HG03442 (cell line): ENCODE data around the gene SCUBE1.
"Not testable (repeated sequence)": the region's sequence is repeated elsewhere in the genome, so short reads cannot be mapped to it uniquely, and the experiment has no call there.

Source experiments
- ATAC-seq: cut with Tn5 transposase; IDR thresholded peaks from one replicate; pipeline ENCODE4 v1.9.1; 2021; ENCODE audit warnings: mild to moderate bottlenecking, moderate library complexity; ENCODE audit not compliant: unreplicated experiment

SCUBE1 gene

GRCh38 chr22:43360576-43360975 is 17.4 kb upstream of the SCUBE1 start:
- no peak for ATAC-seq

- no peak for ATAC-seq
Observed at GRCh38 chr22:43356881-43357280, 13.7 kb upstream of the SCUBE1 start.

- ATAC-seq: not testable (repeated sequence)
Observed at GRCh38 chr22:43355688-43356087, 12.5 kb upstream of the SCUBE1 start.

- ATAC-seq: no peak
Observed at GRCh38 chr22:43351966-43352345, 8.8 kb upstream of the SCUBE1 start.

GRCh38 chr22:43349636-43350035 is 6.5 kb upstream of the SCUBE1 start:
- no peak for ATAC-seq

GRCh38 chr22:43346521-43346929 is 3.4 kb upstream of the SCUBE1 start:
- no peak for ATAC-seq

GRCh38 chr22:43345761-43346301 is 2.7 kb upstream of the SCUBE1 start:
- ATAC-seq: no peak

- no peak for ATAC-seq
Observed at GRCh38 chr22:43345356-43345755, 2.2 kb upstream of the SCUBE1 start.

- ATAC-seq: no peak
Observed at GRCh38 chr22:43344520-43344787, 1.3 kb upstream of the SCUBE1 start.

GRCh38 chr22:43343670-43344519 is 723 bp upstream of the SCUBE1 start:
- ATAC-seq: no peak

GRCh38 chr22:43342347-43343261 is 568 bp downstream of the SCUBE1 start:
- no peak for ATAC-seq

GRCh38 chr22:43341565-43341964 is 1.6 kb downstream of the SCUBE1 start:
- no peak for ATAC-seq

- no peak for ATAC-seq
Observed at GRCh38 chr22:43338766-43339345, 4.3 kb downstream of the SCUBE1 start.

GRCh38 chr22:43337946-43338345 is 5.2 kb downstream of the SCUBE1 start:
- ATAC-seq: no peak

GRCh38 chr22:43337385-43337784 is 5.8 kb downstream of the SCUBE1 start:
- ATAC-seq: no peak

- ATAC-seq: no peak
Observed at GRCh38 chr22:43334378-43334777, 8.8 kb downstream of the SCUBE1 start.

GRCh38 chr22:43333978-43334377 is 9.2 kb downstream of the SCUBE1 start:
- ATAC-seq: no peak

GRCh38 chr22:43333156-43333555 is 10.0 kb downstream of the SCUBE1 start:
- ATAC-seq: no peak

GRCh38 chr22:43331698-43332097 is 11.5 kb downstream of the SCUBE1 start:
- no peak for ATAC-seq

GRCh38 chr22:43331069-43331451 is 12.1 kb downstream of the SCUBE1 start:
- ATAC-seq: no peak
